ENCODE measurements around the gene SUFU.
A peak's percentile ranks its signal among the peaks of the same experiment; 100 is the strongest.

SUFU gene

DNA sequence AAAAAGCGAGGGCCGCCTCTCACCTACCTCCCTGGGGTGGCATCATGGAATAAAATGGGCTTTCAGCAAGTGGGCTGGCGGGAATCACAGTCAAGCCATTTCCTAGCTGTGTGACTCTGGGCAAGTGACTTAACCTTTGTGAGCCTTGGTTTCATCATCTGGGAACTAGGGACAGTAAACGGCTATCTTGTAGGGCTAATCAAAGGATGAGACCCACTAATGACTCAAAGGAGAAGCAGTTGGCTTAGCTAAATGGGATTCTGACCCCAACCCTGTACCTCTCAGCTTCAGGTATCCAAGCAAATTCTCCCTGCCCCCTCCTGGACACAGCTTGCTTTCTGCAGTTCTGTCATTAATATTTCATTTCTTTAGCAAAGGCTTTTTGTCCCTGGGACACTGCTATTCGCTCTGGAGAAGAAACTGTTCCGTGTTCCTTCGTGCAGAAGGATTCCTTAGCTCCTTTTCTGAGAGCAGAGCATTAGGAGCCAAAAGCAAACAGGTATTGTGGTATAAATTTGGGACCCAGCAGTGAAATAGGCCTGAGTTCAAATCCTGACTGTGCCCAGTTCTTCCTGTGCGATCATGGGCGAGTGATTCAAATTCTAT is 166.4 kb downstream of the SUFU start:
- Histone ChIP-seq H3K27me3 (peaks cover 23% of the 10 kb centered on the region), H3K4me1 (ENCODE audit: control insufficient read depth in 1 of 2, insufficient read depth in 1 of 2, low read depth in 1 of 2, low read length in 1 of 2) (peaks cover 22 to 28% of the 10 kb centered on the region in 2 experiments), H3K4me3 (ENCODE audit: low read depth in 1 of 2, low read length in 1 of 2) (no peak overlapping the region), H3K27ac (no peak overlapping the region), H3K9me3 (no peaks in the 10 kb centered on the region), H3K36me3 (no peaks in the 10 kb centered on the region)
- TF ChIP-seq CTCF (IDR thresholded peaks at IDR 0.05): no peak

DNA sequence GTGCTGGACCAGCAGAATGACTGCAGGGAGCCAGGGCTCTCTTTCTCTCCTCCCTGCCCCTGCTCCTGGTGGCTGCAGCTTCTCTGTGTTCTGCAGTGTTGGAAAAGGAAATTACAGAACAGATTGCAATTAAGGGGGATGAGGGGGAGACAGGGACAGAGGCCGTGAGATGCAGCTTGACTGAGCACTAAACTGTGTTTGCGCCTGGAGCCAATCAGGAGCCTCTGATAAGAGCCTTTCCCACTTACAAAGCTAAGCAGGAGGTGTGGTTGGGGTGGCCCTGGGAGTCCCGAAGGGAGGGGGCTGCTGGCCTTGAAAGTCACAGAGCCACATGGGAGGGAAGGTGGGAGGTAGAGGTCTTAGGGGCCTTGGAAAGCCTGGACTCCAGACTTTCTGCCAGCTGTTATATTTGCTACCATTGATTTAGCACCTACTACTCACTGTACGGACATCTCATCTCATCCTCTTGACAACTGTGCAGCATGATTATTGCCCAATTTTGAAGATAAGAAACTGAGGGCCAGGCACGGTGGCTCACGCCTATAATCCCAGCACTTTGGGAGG is 167.2 kb downstream of the SUFU start:
- Histone ChIP-seq H3K27me3 (peaks cover 23% of the 10 kb centered on the region), H3K27ac (no peak overlapping the region), H3K36me3 (no peaks in the 10 kb centered on the region), H3K4me1 (ENCODE audit: control insufficient read depth in 1 of 2, insufficient read depth in 1 of 2, low read depth in 1 of 2, low read length in 1 of 2) (peaks cover 30 to 36% of the 10 kb centered on the region in 2 experiments), H3K9me3 (no peaks in the 10 kb centered on the region), H3K4me3 (ENCODE audit: low read depth in 1 of 2, low read length in 1 of 2) (no peak overlapping the region)
- TF ChIP-seq CTCF (IDR thresholded peaks at IDR 0.05): no peak

DNA sequence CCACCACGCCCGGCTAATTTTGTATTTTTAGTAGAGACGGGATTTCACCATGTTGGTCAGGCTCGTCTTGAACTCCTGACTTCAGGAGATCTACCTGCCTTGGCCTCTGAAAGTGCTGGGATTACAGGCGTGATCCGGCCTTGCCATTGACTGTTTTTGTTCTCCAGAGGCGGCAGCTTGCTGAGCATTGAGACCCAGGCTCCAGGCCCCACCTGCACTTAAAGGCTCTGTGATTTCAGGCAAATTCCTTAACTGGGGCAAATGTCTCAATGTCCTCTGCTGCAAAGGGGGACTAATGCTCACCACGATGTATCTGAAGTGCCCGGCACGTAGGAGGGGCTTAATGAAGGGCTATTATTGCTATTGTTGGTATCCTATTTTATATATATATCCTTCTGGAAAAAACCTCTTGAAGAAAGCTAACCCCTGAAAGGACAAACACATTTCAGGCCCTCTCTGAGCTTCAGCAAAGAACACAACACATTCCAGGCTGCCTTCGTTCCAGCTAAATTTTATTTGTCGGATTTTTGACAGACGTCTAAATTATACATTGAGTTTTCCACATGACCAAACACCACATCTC is 169.6 kb downstream of the SUFU start:
- Histone ChIP-seq H3K9me3 (no peaks in the 10 kb centered on the region), H3K4me1 (ENCODE audit: control insufficient read depth in 1 of 2, insufficient read depth in 1 of 2, low read depth in 1 of 2, low read length in 1 of 2) (peaks cover 53 to 56% of the 10 kb centered on the region in 2 experiments), H3K36me3 (no peaks in the 10 kb centered on the region), H3K4me3 (ENCODE audit: low read depth in 1 of 2, low read length in 1 of 2) (peak overlapping the region; percentile 56 to 64), H3K27ac (peak overlapping the region; percentile 98), H3K27me3 (peaks cover 23% of the 10 kb centered on the region)
- no peak for TF ChIP-seq CTCF (IDR thresholded peaks at IDR 0.05)

DNA sequence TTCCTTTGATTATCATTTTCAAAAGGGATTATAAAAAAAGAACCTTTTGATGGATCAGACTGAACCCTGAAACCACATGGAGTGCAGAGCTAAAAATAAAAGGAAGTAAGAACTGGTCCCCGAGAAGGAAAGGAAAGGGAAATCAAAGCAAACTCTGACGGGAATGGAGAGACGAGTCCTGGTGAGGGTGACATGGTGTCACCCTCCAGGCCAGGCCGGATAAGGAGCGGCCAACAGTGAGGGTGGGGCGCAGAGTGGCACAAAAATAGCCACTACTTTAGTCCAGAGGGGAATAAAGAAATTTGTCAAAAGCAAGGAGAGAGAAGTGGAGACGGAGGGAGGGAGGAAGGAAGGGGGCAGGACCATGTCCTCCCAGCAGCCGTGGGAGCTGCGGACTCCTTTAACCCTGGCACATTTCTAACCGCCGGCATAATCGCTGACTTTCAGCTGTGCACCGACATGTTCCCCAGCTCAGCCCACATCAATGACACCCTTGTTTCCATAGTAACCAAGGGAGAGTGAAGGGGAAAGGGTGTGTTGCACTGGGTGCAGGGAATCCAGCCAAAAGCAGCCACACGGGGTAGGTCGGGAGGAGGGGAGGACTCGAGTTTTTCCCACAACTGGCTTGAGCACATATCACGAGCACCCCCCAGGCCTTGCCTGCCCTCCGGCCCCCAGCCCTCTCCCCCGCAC is 170.2 kb downstream of the SUFU start:
- Histone ChIP-seq H3K4me3 (ENCODE audit: low read depth in 1 of 2, low read length in 1 of 2) (peak overlapping the region; percentile 56 to 64), H3K9me3 (no peaks in the 10 kb centered on the region), H3K27ac (peak overlapping the region; percentile 98), H3K4me1 (ENCODE audit: control insufficient read depth in 1 of 2, insufficient read depth in 1 of 2, low read depth in 1 of 2, low read length in 1 of 2) (peaks cover 60 to 63% of the 10 kb centered on the region in 2 experiments), H3K36me3 (no peaks in the 10 kb centered on the region), H3K27me3 (peaks cover 23% of the 10 kb centered on the region)
- TF ChIP-seq CTCF (IDR thresholded peaks at IDR 0.05): no peak

- peak overlapping the region; percentile 56 to 64 for H3K4me3 ChIP-seq (ENCODE audit: low read depth in 1 of 2, low read length in 1 of 2)
- no peak for TF ChIP-seq CTCF (IDR thresholded peaks at IDR 0.05)
- peaks cover 23% of the 10 kb centered on the region for H3K27me3 ChIP-seq
- peaks cover 65 to 67% of the 10 kb centered on the region in 2 experiments for H3K4me1 ChIP-seq (ENCODE audit: control insufficient read depth in 1 of 2, insufficient read depth in 1 of 2, low read depth in 1 of 2, low read length in 1 of 2)
- H3K9me3 ChIP-seq: no peaks in the 10 kb centered on the region
- peak overlapping the region; percentile 98 for H3K27ac ChIP-seq
- H3K36me3 ChIP-seq: no peaks in the 10 kb centered on the region
Observed at GRCh38 chr10:102674566-102674965, 170.8 kb downstream of the SUFU start.
